HG03025 (cell line): Measurements from ENCODE around the gene PLAGL2.

Experiments
- ATAC-seq: cut with Tn5 transposase; IDR thresholded peaks from one replicate; pipeline ENCODE4 v1.9.1; 2021; ENCODE audit warnings: mild to moderate bottlenecking, moderate library complexity; ENCODE audit not compliant: unreplicated experiment, low FRiP score

The PLAGL2 gene

GRCh38 chr20:32155017-32155981 is 52.2 kb downstream of the PLAGL2 start:
- no peak for ATAC-seq

DNA sequence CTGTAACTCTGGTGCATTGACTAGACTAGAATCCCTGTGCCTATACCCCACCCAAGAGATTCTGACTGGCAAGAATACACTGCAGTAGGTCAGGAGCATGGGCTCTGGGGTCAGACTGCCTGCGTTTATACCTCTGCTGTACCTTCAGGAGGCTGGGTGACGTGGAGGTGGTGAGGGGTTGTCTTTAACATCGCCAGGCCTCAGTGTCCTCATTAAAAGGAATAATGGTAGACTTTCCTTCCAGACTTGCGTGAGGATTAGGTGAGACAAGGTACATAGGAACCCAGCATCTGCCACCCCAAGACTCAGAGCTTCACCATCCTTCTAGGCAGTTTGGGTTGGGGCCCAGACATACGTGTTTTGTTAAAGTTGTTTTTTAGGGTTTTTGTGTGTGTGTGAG is 53.8 kb downstream of the PLAGL2 start:
- no peak for ATAC-seq

- ATAC-seq = no peak
Measured at GRCh38 chr20:32153156-32153665, 54.3 kb downstream of the PLAGL2 start.

- ATAC-seq = no peak
Measured at GRCh38 chr20:32152421-32153155, 55.0 kb downstream of the PLAGL2 start.

- no peak for ATAC-seq
Measured at GRCh38 chr20:32150291-32150848, 57.2 kb downstream of the PLAGL2 start.

- ATAC-seq = no peak
Measured at GRCh38 chr20:32149566-32150170, 57.9 kb downstream of the PLAGL2 start.

- no peak for ATAC-seq
Measured at GRCh38 chr20:32144898-32145662, 62.5 kb downstream of the PLAGL2 start.

GRCh38 chr20:32142991-32143390 is 64.6 kb downstream of the PLAGL2 start:
- no peak for ATAC-seq
